ENCODE results near the gene GPAM. TPM values are rescaled to one million over a fixed set of nuclear protein-coding genes. Genes with fewer than 3 reads are reported as not detected.

Gene GPAM
- total and polyA plus RNA-seq, 12 donors, result 10.7 to 36.6 (median 20.6) TPM

DNA sequence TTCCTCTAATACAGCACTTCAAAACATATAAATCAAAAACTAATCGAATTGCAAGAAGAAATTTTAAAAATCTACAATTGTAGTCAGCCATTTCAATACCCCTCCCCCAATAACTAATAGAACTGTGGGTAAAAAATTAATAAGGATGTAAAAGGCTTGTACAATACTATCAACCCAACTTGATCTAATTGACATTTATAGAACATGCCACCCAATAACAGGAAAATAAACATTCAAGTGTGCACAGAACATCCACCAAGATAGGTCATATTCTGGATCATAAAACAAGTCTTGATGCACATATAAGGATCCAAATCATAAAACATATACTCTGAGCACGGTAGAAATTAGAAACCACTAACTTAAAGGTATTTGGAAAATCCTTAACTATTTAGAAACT is 4.0 kb upstream of the GPAM start:
- Histone ChIP-seq H3K27me3 (no peaks in the 10 kb centered on the region), H3K9me3 (peaks cover 0 to 9% (median 0%) of the 10 kb centered on the region in 11 donors), H3K36me3 (no peaks in the 10 kb centered on the region), H3K4me1 (peaks cover 4 to 19% (median 14%) of the 10 kb centered on the region in 9 donors), H3K4me3 (no peak overlapping the region), H3K27ac (no peak overlapping the region)
- TF ChIP-seq, protein P1, sequence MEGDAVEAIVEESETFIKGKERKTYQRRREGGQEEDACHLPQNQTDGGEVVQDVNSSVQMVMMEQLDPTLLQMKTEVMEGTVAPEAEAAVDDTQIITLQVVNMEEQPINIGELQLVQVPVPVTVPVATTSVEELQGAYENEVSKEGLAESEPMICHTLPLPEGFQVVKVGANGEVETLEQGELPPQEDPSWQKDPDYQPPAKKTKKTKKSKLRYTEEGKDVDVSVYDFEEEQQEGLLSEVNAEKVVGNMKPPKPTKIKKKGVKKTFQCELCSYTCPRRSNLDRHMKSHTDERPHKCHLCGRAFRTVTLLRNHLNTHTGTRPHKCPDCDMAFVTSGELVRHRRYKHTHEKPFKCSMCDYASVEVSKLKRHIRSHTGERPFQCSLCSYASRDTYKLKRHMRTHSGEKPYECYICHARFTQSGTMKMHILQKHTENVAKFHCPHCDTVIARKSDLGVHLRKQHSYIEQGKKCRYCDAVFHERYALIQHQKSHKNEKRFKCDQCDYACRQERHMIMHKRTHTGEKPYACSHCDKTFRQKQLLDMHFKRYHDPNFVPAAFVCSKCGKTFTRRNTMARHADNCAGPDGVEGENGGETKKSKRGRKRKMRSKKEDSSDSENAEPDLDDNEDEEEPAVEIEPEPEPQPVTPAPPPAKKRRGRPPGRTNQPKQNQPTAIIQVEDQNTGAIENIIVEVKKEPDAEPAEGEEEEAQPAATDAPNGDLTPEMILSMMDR (IDR thresholded peaks at IDR 0.05), result no peak
- intact Hi-C loops (cut with DNase I), result loop anchor here in 2 of 10 donors (10.0 kb wide), 2 partner anchors 117 to 247 kb away; no protein-coding TSS in a partner anchor
- ATAC-seq (no peak), DNase-seq (no peak)
- WGBS, 2 donors, result 56 to 63% methylated on average over 2 of the region's 2 CpGs

DNA sequence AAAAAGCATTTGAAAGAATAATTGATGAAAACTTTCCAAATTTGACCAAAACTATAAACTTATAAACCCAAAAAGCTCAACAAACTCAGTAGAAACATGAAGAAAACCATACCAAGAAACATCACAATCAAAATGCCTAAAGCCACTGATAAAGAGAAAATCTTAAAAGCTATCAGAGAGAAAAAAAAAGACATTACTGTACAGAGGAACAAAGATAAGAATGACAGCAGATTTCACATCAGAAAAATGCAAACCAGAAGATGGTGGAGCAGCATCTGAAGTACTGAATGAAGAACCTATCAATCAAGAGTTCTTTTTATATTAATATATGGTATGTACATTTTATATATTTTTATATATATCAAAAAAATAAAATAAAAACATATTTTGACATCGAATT is 2.4 kb upstream of the GPAM start:
- Histone ChIP-seq H3K27me3 (no peaks in the 10 kb centered on the region), H3K4me1 (peaks cover 4 to 28% (median 19%) of the 10 kb centered on the region in 9 donors), H3K4me3 (no peak overlapping the region), H3K36me3 (peaks cover 0 to 9% (median 0%) of the 10 kb centered on the region in 9 donors), H3K27ac (no peak overlapping the region), H3K9me3 (peaks cover 0 to 9% (median 0%) of the 10 kb centered on the region in 11 donors)
- ATAC-seq (no peak), DNase-seq (no peak)
- 81 to 91% methylated on average over 1 of the region's 1 CpG for WGBS, 2 donors
- TF ChIP-seq, protein P1 (IDR thresholded peaks at IDR 0.05), result no peak
- intact Hi-C loops (cut with DNase I), result loop anchor here in 2 of 10 donors (10.0 kb wide), 2 partner anchors 119 to 249 kb away; no protein-coding TSS in a partner anchor

DNA sequence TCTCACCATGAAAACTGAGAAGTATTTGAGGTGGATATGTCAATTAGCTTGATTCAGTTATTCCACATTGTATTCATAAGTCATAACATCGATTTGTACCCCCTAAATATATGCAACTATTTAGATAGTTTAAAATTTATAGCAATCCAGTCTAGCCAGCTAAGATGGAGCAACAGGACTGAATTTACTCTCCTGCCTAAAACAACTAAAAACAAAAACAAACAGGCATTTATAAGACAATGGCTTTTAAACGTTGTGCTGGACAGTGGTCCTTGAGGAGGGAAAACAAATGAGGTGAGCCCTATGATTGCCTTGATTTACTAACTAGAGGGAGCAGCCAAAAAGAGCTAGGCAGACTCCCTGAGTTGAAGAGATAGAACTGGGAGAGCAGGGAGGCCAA is 814 bp upstream of the GPAM start:
- 17 to 22% methylated on average over 2 of the region's 2 CpGs for WGBS, 2 donors
- Histone ChIP-seq H3K4me3 (peak overlapping the region in 8 of 10 donors; percentile 73 to 93 (median 88)), H3K9me3 (peaks cover 0 to 9% (median 0%) of the 10 kb centered on the region in 11 donors), H3K36me3 (peaks cover 0 to 24% (median 0%) of the 10 kb centered on the region in 9 donors), H3K4me1 (peaks cover 4 to 33% (median 19%) of the 10 kb centered on the region in 9 donors), H3K27ac (peak overlapping the region in 8 of 10 donors; percentile 70 to 85 (median 78)), H3K27me3 (no peaks in the 10 kb centered on the region)
- DNase-seq, result no peak
- TF ChIP-seq, protein P1 (IDR thresholded peaks at IDR 0.05), result no peak
- ATAC-seq, result no peak
- intact Hi-C loops (cut with DNase I), result loop anchor here in 7 of 10 donors (5.0 to 10.0 kb wide), 6 partner anchors 113 to 263 kb away; partner anchors contain the start of genes VTI1A (in 1 of the 7) and ZDHHC6 (in 1 of the 7)

DNA sequence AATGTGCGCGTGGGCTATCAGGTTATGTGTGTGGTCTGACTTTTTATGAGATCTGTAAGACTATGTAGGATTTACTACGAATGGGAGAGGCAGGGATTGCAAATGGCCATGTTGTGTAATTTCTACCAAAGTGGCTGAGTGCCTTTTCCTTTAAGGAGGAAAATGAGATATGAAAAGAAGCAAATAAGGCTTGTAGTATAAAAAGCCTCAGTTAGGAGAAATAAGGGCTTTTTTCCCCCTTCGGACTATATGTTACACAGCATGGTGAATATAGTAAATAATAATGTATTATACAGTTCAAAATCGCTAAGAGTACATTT is 447 bp upstream of the GPAM start:
- intact Hi-C loops (cut with DNase I), result loop anchor here in 7 of 10 donors (5.0 to 10.0 kb wide), 6 partner anchors 113 to 263 kb away; partner anchors contain the start of genes VTI1A (in 1 of the 7) and ZDHHC6 (in 1 of the 7)
- Histone ChIP-seq H3K4me3 (peak overlapping the region; percentile 73 to 100 (median 88)), H3K36me3 (peaks cover 0 to 28% (median 0%) of the 10 kb centered on the region in 9 donors), H3K27me3 (no peaks in the 10 kb centered on the region), H3K9me3 (peaks cover 0 to 9% (median 0%) of the 10 kb centered on the region in 11 donors), H3K27ac (peak overlapping the region in 9 of 10 donors; percentile 70 to 85 (median 78)), H3K4me1 (peaks cover 4 to 33% (median 19%) of the 10 kb centered on the region in 9 donors)
- ATAC-seq (no peak), DNase-seq (no peak)
- WGBS, 2 donors, result 6 to 8% methylated on average over 5 of the region's 5 CpGs
- TF ChIP-seq, protein P1 (IDR thresholded peaks at IDR 0.05), result no peak
